Panc1 (cell line): Measurements from ENCODE around the gene SLC4A4. TPM values are rescaled to one million over a fixed set of nuclear protein-coding genes. Genes with fewer than 3 reads are reported as not detected.

Experiments used
- ATAC-seq: fragments of 200-7000 bp; cut with Tn5 transposase; 2 replicates; pipeline ENCODE4 v1.9.1; 2020; ENCODE audit warnings: mild to moderate bottlenecking, moderate library complexity
- BruUV-seq: library from RNA; stranded (reverse); fragments of 400-500 nt; replicated peaks from 2 replicates; lab custom pipeline; 2021; lab: Mats Ljungman, UMichigan
- CTCF ChIA-PET: fragments of 300-600 bp; sonication (Branson Sonifier 250); formaldehyde crosslinking; loops from one replicate; lab custom pipeline; 2022; ENCODE audit warnings: antibody characterized with exemption; lab: Charles Lee
- POLR2A ChIA-PET: fragments of 300-600 bp; sonication (Branson Sonifier 250); formaldehyde crosslinking; loops from one replicate; lab custom pipeline; 2022; ENCODE audit warnings: antibody characterized with exemption; lab: Charles Lee
- DNase-seq: peaks from one replicate; pipeline ENCODE4 v3.0.0-alpha.2; 2010; ENCODE audit warnings: low read depth, low spot score
- H3K27ac ChIP-seq: 2 replicates; pipeline ENCODE4 v1.5.1; 2011; ENCODE audit warnings: mild to moderate bottlenecking, low read length, inconsistent platforms
- H3K27me3 ChIP-seq: fragments of 200-500 bp; sonication (Bioruptor generic); 2 replicates; pipeline ENCODE4 v1.6.0; 2014; ENCODE audit warnings: low read length, inconsistent platforms; ENCODE audit not compliant: control insufficient read depth, insufficient read depth
- H3K36me3 ChIP-seq: fragments of 200-500 bp; sonication (Bioruptor generic); 2 replicates; pipeline ENCODE4 v1.5.1; 2014; ENCODE audit warnings: inconsistent platforms, mild to moderate bottlenecking, low read length, moderate library complexity; ENCODE audit not compliant: control insufficient read depth, insufficient read depth
- H3K4me1 ChIP-seq: 2 replicates; pipeline ENCODE4 v1.5.1; 2011; ENCODE audit warnings: inconsistent platforms, mild to moderate bottlenecking, low read length, moderate library complexity; ENCODE audit not compliant: control insufficient read depth, insufficient read depth
- H3K4me3 ChIP-seq, 2 experiments: 2 replicates each; pipeline ENCODE4 v1.5.1; 2011 to 2012; ENCODE audit warnings: low read depth in 2 of 2, low read length in 2 of 2, mild to moderate bottlenecking in 2 of 2, inconsistent platforms in 1 of 2, moderate library complexity in 1 of 2
- H3K9me3 ChIP-seq: fragments of 200-500 bp; sonication (Bioruptor generic); 2 replicates; pipeline ENCODE4 v1.5.1; 2014; ENCODE audit warnings: low read depth, mild to moderate bottlenecking, inconsistent platforms, low read length, moderate library complexity; ENCODE audit not compliant: control insufficient read depth, insufficient read depth
- CTCF ChIP-seq: fragments of 450-650 bp; IDR thresholded peaks from 2 replicates; pipeline ENCODE4 v1.5.1; 2017; ENCODE audit warnings: mild to moderate bottlenecking
- POLR2AphosphoS5 ChIP-seq: IDR thresholded peaks from 2 replicates; pipeline ENCODE4 v1.6.1; 2012; ENCODE audit warnings: mild to moderate bottlenecking, low read depth, low read length, moderate library complexity
- REST ChIP-seq, 2 experiments: IDR thresholded peaks; 2 replicates each; pipeline ENCODE4 v1.6.1; 2011 to 2012; ENCODE audit warnings: low read depth in 2 of 2, control low read depth in 1 of 2, low read length in 1 of 2, mild to moderate bottlenecking in 1 of 2, moderate library complexity in 1 of 2; ENCODE audit not compliant: insufficient read depth in 1 of 2
- SIN3A ChIP-seq: IDR thresholded peaks from 2 replicates; pipeline ENCODE4 v1.6.1; 2012; ENCODE audit warnings: low read depth, mild to moderate bottlenecking, low read length, moderate library complexity, borderline replicate concordance; ENCODE audit not compliant: insufficient read depth
- TCF7L2 ChIP-seq: IDR thresholded peaks from 2 replicates; pipeline ENCODE4 v1.6.1; 2011; ENCODE audit warnings: mild to moderate bottlenecking, low read depth, low read length, inconsistent platforms
- in situ Hi-C: cut with HindIII; loops from 2 replicates; pipeline ENCODE4 v1.10.0; 2016; ENCODE audit warnings: low sequenced_read_pairs, low pct_unique_long_range_greater_than_20kb
- intact Hi-C: fragments of 100-400 bp; cut with micrococcal nuclease; formaldehyde crosslinking; loops from one replicate; pipeline ENCODE4 v1.10.0; 2022; ENCODE audit not compliant: unreplicated experiment
- total RNA-seq: library from RNA; stranded (reverse); gene quantifications from one replicate; pipeline ENCODE4 v1.2.1, GENCODE V29; 2021; ENCODE audit not compliant: unreplicated experiment

SLC4A4 gene
- total RNA-seq, 1 experiment from 2014 or later = 0.26 TPM

GRCh38 chr4:71541541-71541940 is 202.7 kb downstream of the SLC4A4 start:
- Histone ChIP-seq H3K27me3 (no peaks in the 10 kb centered on the region), H3K36me3 (no peaks in the 10 kb centered on the region), H3K27ac (no peak overlapping the region), H3K9me3 (no peaks in the 10 kb centered on the region), H3K4me1 (no peaks in the 10 kb centered on the region), H3K4me3 (no peak overlapping the region)
- intact Hi-C loops (no loop called here), in situ Hi-C loops (no loop called here)
- no TSS peak for BruUV-seq
- ATAC-seq (no peak), DNase-seq (no peak)
- POLR2A ChIA-PET = no interaction called here
- TF ChIP-seq CTCF = no peak
- no peak for TF ChIP-seq REST (IDR thresholded peaks at IDR 0.05; ENCODE audit: insufficient read depth in 1 of 2, low read depth in 2 of 2, low read length in 1 of 2)
- no peak for TF ChIP-seq TCF7L2
- no peak for TF ChIP-seq POLR2AphosphoS5
- TF ChIP-seq SIN3A = no peak
- CTCF ChIA-PET = no interaction called here

GRCh38 chr4:71545168-71545567 is 206.3 kb downstream of the SLC4A4 start:
- Histone ChIP-seq H3K27me3 (no peaks in the 10 kb centered on the region), H3K4me1 (no peaks in the 10 kb centered on the region), H3K9me3 (no peaks in the 10 kb centered on the region), H3K36me3 (no peaks in the 10 kb centered on the region), H3K4me3 (no peak overlapping the region), H3K27ac (no peak overlapping the region)
- no TSS peak for BruUV-seq
- no peak for DNase-seq
- ATAC-seq = no peak
- in situ Hi-C loops (no loop called here), intact Hi-C loops (no loop called here)
- POLR2A ChIA-PET = no interaction called here
- TF ChIP-seq CTCF (no peak), REST (IDR thresholded peaks at IDR 0.05; ENCODE audit: insufficient read depth in 1 of 2, low read depth in 2 of 2, low read length in 1 of 2) (no peak), SIN3A (no peak), TCF7L2 (no peak), POLR2AphosphoS5 (no peak)
- CTCF ChIA-PET = no interaction called here
